ENCODE data around the gene BEND7. TPM values are rescaled to one million over a fixed set of nuclear protein-coding genes. Genes with fewer than 3 reads are reported as not detected.

Gene BEND7
- polyA plus RNA-seq, 1 donor = 7.7 TPM

DNA sequence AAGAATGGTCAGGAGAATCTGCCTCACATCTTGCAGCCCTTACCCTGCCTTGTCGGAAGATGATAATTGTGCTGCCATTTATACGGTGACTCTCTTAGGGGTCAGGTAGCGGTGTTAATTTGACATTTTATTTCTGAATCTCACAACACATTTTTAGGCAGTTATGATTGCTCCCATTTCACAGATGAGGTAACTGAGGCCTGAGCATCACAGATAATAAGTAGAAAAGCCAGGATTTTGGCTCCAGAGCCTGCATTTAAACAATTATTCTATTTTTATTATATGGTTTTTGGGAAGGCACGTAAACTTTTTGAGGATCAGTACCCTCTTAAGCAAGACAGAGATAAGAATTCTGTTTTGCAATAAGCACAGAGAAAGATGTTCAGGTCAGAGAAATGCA, 103.4 kb downstream of the BEND7 start:
- Histone ChIP-seq H3K27me3 (ENCODE audit: control insufficient read depth, insufficient read depth, low read length) (no peaks in the 10 kb centered on the region), H3K9me3 (ENCODE audit: control insufficient read depth, low read depth, low read length) (no peaks in the 10 kb centered on the region), H3K4me3 (ENCODE audit: low read length) (no peak overlapping the region), H3K4me1 (ENCODE audit: control insufficient read depth, insufficient read depth, low read length) (no peaks in the 10 kb centered on the region), H3K27ac (ENCODE audit: low read length) (no peak overlapping the region), H3K36me3 (ENCODE audit: control insufficient read depth, insufficient read depth, low read length) (no peaks in the 10 kb centered on the region)
- DNase-seq = no peak
- no CpG with 5 or more reads among the region's 4 CpGs for WGBS (ENCODE audit: insufficient coverage, low lambda C conversion rate)

- 83% methylated on average over 2 of the region's 9 CpGs for WGBS (ENCODE audit: insufficient coverage, low lambda C conversion rate)
- no peak overlapping the region for H3K27ac ChIP-seq (ENCODE audit: low read length)
- H3K4me3 ChIP-seq (ENCODE audit: low read length) = no peak overlapping the region
- H3K4me1 ChIP-seq (ENCODE audit: control insufficient read depth, insufficient read depth, low read length) = no peaks in the 10 kb centered on the region
- H3K36me3 ChIP-seq (ENCODE audit: control insufficient read depth, insufficient read depth, low read length) = no peaks in the 10 kb centered on the region
- no peaks in the 10 kb centered on the region for H3K27me3 ChIP-seq (ENCODE audit: control insufficient read depth, insufficient read depth, low read length)
- DNase-seq = no peak
- no peaks in the 10 kb centered on the region for H3K9me3 ChIP-seq (ENCODE audit: control insufficient read depth, low read depth, low read length)
Observed at GRCh38 chr10:13422800-13423199, 106.0 kb downstream of the BEND7 start.

DNA sequence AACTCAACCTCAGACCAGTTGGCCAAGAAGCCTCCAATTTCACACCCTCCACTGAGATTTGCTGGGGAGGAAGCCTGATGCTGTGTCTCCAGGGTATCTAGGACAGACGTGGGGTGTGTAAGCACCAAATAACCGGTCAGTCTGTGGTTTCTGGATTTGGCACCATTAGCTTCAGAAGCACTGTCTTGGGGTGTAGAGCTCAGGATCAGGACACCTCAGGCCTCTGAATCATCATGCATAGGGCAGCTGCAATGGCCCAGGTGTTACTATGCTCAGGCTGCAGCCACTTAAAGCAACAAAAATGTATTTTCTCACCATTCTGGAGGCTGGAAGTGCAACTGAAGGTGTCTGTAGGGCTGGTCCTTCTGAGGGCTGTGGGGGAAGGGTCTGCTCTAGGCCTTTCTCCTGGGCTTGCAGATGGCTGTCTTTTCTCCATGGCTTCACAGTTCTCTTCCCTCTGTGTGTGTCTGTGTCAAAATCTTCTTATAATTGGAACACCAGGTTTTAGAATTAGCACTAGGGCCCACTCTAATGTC, 107.4 kb downstream of the BEND7 start:
- no peak for DNase-seq
- Histone ChIP-seq H3K36me3 (ENCODE audit: control insufficient read depth, insufficient read depth, low read length) (no peaks in the 10 kb centered on the region), H3K4me1 (ENCODE audit: control insufficient read depth, insufficient read depth, low read length) (no peaks in the 10 kb centered on the region), H3K27me3 (ENCODE audit: control insufficient read depth, insufficient read depth, low read length) (no peaks in the 10 kb centered on the region), H3K4me3 (ENCODE audit: low read length) (no peak overlapping the region), H3K9me3 (ENCODE audit: control insufficient read depth, low read depth, low read length) (no peaks in the 10 kb centered on the region), H3K27ac (ENCODE audit: low read length) (no peak overlapping the region)
- WGBS (ENCODE audit: insufficient coverage, low lambda C conversion rate) = no CpG with 5 or more reads among the region's 2 CpGs

GRCh38 chr10:13420532-13421307, 108.1 kb downstream of the BEND7 start:
- Histone ChIP-seq H3K36me3 (ENCODE audit: control insufficient read depth, insufficient read depth, low read length) (no peaks in the 10 kb centered on the region), H3K9me3 (ENCODE audit: control insufficient read depth, low read depth, low read length) (no peaks in the 10 kb centered on the region), H3K27ac (ENCODE audit: low read length) (no peak overlapping the region), H3K27me3 (ENCODE audit: control insufficient read depth, insufficient read depth, low read length) (no peaks in the 10 kb centered on the region), H3K4me1 (ENCODE audit: control insufficient read depth, insufficient read depth, low read length) (no peaks in the 10 kb centered on the region), H3K4me3 (ENCODE audit: low read length) (no peak overlapping the region)
- no peak for DNase-seq
- no CpG with 5 or more reads among the region's 13 CpGs for WGBS (ENCODE audit: insufficient coverage, low lambda C conversion rate)

DNA sequence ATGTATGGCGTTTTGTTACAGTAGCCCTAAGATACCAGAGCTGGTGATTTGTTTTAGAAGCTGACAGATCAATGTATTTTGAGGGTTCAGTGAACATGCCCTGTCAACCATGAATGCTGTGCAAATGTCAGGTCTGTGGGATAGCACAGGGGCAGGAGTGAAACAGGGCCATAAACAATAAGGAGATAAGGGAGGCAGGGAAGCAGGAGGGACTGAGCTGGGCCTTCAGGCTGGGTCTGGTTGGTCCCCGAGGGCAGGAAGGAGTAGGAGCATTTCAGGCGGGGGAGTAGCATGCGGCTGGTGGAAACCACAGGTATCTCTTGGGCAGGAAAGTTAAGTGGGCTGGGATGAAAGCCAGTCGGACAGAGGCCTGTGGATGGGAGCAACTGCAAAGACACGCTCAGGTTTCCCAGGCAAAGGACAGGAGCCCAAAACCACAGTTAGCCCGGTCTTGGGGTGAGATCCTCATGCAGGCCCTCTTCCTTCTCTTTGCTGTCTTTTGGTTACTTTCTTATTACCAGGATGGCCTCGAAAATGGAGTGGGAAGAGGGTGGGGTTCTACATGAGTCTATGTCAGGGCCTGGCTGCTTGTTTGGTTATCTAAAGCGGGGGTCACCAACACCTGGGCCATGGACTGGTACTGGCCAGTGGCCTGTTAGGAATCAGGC, 111.2 kb downstream of the BEND7 start:
- no peak for DNase-seq
- no peaks in the 10 kb centered on the region for H3K36me3 ChIP-seq (ENCODE audit: control insufficient read depth, insufficient read depth, low read length)
- no peaks in the 10 kb centered on the region for H3K9me3 ChIP-seq (ENCODE audit: control insufficient read depth, low read depth, low read length)
- no peak overlapping the region for H3K27ac ChIP-seq (ENCODE audit: low read length)
- 80% methylated on average over 1 of the region's 9 CpGs for WGBS (ENCODE audit: insufficient coverage, low lambda C conversion rate)
- H3K27me3 ChIP-seq (ENCODE audit: control insufficient read depth, insufficient read depth, low read length) = no peaks in the 10 kb centered on the region
- peaks cover 2% of the 10 kb centered on the region for H3K4me1 ChIP-seq (ENCODE audit: control insufficient read depth, insufficient read depth, low read length)
- no peak overlapping the region for H3K4me3 ChIP-seq (ENCODE audit: low read length)

DNA sequence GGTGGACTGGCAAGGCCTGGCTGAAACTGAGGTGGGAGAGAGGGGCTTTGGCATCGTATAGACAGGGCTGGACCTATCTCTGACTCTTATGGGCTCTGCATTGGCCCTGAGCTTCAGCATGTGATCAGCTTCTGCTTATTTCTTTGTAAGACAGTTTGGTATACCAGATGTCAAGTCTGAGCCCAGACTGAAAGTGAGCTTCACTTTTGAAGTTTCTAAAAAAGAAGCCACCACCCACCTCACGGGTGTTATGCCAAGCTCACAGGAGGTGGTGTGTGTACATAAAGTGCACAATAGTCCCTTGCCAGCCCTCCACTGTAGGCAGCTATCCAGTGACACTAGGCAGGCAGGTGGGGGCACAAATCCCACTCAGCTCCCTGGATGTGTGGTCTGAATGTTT, 112.1 kb downstream of the BEND7 start:
- no peak for DNase-seq
- no CpG with 5 or more reads among the region's 2 CpGs for WGBS (ENCODE audit: insufficient coverage, low lambda C conversion rate)
- no peaks in the 10 kb centered on the region for H3K9me3 ChIP-seq (ENCODE audit: control insufficient read depth, low read depth, low read length)
- peaks cover 2% of the 10 kb centered on the region for H3K4me1 ChIP-seq (ENCODE audit: control insufficient read depth, insufficient read depth, low read length)
- H3K36me3 ChIP-seq (ENCODE audit: control insufficient read depth, insufficient read depth, low read length) = no peaks in the 10 kb centered on the region
- no peak overlapping the region for H3K27ac ChIP-seq (ENCODE audit: low read length)
- no peak overlapping the region for H3K4me3 ChIP-seq (ENCODE audit: low read length)
- no peaks in the 10 kb centered on the region for H3K27me3 ChIP-seq (ENCODE audit: control insufficient read depth, insufficient read depth, low read length)

DNA sequence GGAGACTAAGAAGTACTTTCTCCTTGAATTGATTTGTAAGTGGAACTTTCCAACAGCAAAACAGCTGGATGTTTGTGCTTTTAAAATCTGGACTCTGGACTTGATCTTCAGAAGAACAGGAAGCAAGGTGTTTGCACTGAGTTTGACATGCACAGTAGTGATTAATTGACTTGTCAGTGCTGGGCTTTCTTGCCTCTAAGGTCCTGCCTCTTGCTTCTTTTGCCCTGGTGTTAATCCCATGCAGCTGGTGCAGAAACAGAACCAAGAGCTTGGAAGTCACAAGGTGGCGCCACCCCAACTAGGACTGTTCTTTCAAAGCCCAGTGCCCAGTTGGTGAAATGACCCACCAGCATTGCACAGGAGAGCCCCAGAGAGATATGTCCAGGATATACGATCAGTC, 114.0 kb downstream of the BEND7 start:
- DNase-seq = peak; percentile 30 to 54
- Histone ChIP-seq H3K4me1 (ENCODE audit: control insufficient read depth, insufficient read depth, low read length) (peaks cover 2% of the 10 kb centered on the region), H3K27ac (ENCODE audit: low read length) (no peak overlapping the region), H3K9me3 (ENCODE audit: control insufficient read depth, low read depth, low read length) (no peaks in the 10 kb centered on the region), H3K36me3 (ENCODE audit: control insufficient read depth, insufficient read depth, low read length) (no peaks in the 10 kb centered on the region), H3K4me3 (ENCODE audit: low read length) (no peak overlapping the region), H3K27me3 (ENCODE audit: control insufficient read depth, insufficient read depth, low read length) (no peaks in the 10 kb centered on the region)
- WGBS (ENCODE audit: insufficient coverage, low lambda C conversion rate) = no CpG with 5 or more reads among the region's 2 CpGs

- Histone ChIP-seq H3K36me3 (ENCODE audit: control insufficient read depth, insufficient read depth, low read length) (no peaks in the 10 kb centered on the region), H3K4me1 (ENCODE audit: control insufficient read depth, insufficient read depth, low read length) (peaks cover 2% of the 10 kb centered on the region), H3K27me3 (ENCODE audit: control insufficient read depth, insufficient read depth, low read length) (no peaks in the 10 kb centered on the region), H3K4me3 (ENCODE audit: low read length) (no peak overlapping the region), H3K27ac (ENCODE audit: low read length) (no peak overlapping the region), H3K9me3 (ENCODE audit: control insufficient read depth, low read depth, low read length) (no peaks in the 10 kb centered on the region)
- no peak for DNase-seq
- WGBS (ENCODE audit: insufficient coverage, low lambda C conversion rate) = 83% methylated on average over 1 of the region's 1 CpG
Observed at GRCh38 chr10:13414137-13414536, 114.7 kb downstream of the BEND7 start.

- peaks cover 2% of the 10 kb centered on the region for H3K4me1 ChIP-seq (ENCODE audit: control insufficient read depth, insufficient read depth, low read length)
- WGBS (ENCODE audit: insufficient coverage, low lambda C conversion rate) = no CpG with 5 or more reads among the region's 3 CpGs
- no peak overlapping the region for H3K27ac ChIP-seq (ENCODE audit: low read length)
- no peaks in the 10 kb centered on the region for H3K36me3 ChIP-seq (ENCODE audit: control insufficient read depth, insufficient read depth, low read length)
- no peaks in the 10 kb centered on the region for H3K9me3 ChIP-seq (ENCODE audit: control insufficient read depth, low read depth, low read length)
- H3K4me3 ChIP-seq (ENCODE audit: low read length) = no peak overlapping the region
- DNase-seq = no peak
- no peaks in the 10 kb centered on the region for H3K27me3 ChIP-seq (ENCODE audit: control insufficient read depth, insufficient read depth, low read length)
Observed at GRCh38 chr10:13412894-13413293, 115.9 kb downstream of the BEND7 start.

DNA sequence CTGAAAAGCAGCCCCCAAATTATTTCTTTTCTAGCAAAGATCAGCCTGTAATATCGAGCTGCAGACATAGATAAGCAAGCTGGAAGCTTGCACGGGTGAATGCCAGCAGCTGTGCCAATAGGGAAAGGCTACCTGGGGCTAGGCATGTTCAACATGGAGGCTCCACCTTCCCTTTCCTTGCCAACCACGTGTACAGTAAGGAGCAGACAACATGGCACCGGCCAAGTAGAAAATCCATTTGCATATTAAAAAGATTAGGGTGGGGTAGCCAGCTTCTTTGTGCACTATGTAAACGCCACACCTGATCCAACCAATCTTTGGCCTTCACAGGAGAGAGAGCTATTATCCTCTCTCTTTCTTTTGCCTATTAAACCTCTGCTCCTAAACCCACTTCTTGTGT, 124.0 kb downstream of the BEND7 start:
- WGBS (ENCODE audit: insufficient coverage, low lambda C conversion rate) = 20% methylated on average over 2 of the region's 5 CpGs
- no peaks in the 10 kb centered on the region for H3K9me3 ChIP-seq (ENCODE audit: control insufficient read depth, low read depth, low read length)
- no peak for DNase-seq
- H3K27me3 ChIP-seq (ENCODE audit: control insufficient read depth, insufficient read depth, low read length) = no peaks in the 10 kb centered on the region
- no peak overlapping the region for H3K27ac ChIP-seq (ENCODE audit: low read length)
- H3K4me3 ChIP-seq (ENCODE audit: low read length) = no peak overlapping the region
- H3K36me3 ChIP-seq (ENCODE audit: control insufficient read depth, insufficient read depth, low read length) = no peaks in the 10 kb centered on the region
- H3K4me1 ChIP-seq (ENCODE audit: control insufficient read depth, insufficient read depth, low read length) = no peaks in the 10 kb centered on the region

Measured in large intestine (tissue), 3 donors.